ENCODE data around the gene AKAP8. TPM values are rescaled to one million over a fixed set of nuclear protein-coding genes. Genes with fewer than 3 reads are reported as not detected.

AKAP8 gene
- total and polyA plus RNA-seq, 9 of the 15 experiments (the other 6 are each of a cell fraction or from before 2014, with no cell fraction given) = 3.4 to 56.5 (median 15.0) TPM

DNA sequence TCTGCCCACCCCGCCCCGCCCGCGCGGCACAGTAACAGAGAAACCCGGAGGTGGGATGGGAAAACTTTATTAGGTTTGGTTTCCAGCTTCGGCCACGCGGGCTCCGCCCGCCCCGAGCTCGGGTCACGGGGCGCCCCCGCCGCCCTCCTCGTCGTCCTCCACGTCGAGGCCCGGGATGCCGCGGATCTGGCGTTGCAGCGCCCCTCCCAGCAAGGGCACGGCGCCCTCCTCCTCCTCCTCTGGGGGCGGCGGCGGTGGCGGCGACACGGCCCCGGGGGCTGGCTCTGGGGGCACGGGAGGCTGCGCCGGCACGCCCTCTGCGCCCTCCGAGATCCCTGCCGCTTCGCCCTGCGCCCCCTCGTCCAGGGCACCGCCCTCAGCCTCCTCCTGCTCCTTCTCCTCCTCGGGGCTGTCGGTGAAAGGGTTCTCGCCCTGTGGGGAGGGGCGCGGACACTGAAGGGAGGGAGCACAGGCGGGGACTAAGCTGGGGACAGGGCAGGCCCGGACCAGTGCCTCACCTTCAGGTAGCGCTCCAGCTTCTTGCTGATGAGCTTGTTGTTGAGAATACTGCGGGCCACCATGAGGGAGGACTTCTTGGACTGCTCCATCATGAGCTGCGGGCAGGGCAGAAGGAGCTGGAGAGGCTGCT lies 536 bp upstream of the AKAP8 start (continued):
- TF ChIP-seq, protein P1, sequence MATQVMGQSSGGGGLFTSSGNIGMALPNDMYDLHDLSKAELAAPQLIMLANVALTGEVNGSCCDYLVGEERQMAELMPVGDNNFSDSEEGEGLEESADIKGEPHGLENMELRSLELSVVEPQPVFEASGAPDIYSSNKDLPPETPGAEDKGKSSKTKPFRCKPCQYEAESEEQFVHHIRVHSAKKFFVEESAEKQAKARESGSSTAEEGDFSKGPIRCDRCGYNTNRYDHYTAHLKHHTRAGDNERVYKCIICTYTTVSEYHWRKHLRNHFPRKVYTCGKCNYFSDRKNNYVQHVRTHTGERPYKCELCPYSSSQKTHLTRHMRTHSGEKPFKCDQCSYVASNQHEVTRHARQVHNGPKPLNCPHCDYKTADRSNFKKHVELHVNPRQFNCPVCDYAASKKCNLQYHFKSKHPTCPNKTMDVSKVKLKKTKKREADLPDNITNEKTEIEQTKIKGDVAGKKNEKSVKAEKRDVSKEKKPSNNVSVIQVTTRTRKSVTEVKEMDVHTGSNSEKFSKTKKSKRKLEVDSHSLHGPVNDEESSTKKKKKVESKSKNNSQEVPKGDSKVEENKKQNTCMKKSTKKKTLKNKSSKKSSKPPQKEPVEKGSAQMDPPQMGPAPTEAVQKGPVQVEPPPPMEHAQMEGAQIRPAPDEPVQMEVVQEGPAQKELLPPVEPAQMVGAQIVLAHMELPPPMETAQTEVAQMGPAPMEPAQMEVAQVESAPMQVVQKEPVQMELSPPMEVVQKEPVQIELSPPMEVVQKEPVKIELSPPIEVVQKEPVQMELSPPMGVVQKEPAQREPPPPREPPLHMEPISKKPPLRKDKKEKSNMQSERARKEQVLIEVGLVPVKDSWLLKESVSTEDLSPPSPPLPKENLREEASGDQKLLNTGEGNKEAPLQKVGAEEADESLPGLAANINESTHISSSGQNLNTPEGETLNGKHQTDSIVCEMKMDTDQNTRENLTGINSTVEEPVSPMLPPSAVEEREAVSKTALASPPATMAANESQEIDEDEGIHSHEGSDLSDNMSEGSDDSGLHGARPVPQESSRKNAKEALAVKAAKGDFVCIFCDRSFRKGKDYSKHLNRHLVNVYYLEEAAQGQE (IDR thresholded peaks at IDR 0.05; ENCODE audit: borderline replicate concordance) = no peak
- TF ChIP-seq, protein P1 (CRISPR knock-in tag; IDR thresholded peaks at IDR 0.05; ENCODE audit: low read depth) = peak; percentile 40; the same call in 1 of the 2 replicates
- TF ChIP-seq, protein P2, sequence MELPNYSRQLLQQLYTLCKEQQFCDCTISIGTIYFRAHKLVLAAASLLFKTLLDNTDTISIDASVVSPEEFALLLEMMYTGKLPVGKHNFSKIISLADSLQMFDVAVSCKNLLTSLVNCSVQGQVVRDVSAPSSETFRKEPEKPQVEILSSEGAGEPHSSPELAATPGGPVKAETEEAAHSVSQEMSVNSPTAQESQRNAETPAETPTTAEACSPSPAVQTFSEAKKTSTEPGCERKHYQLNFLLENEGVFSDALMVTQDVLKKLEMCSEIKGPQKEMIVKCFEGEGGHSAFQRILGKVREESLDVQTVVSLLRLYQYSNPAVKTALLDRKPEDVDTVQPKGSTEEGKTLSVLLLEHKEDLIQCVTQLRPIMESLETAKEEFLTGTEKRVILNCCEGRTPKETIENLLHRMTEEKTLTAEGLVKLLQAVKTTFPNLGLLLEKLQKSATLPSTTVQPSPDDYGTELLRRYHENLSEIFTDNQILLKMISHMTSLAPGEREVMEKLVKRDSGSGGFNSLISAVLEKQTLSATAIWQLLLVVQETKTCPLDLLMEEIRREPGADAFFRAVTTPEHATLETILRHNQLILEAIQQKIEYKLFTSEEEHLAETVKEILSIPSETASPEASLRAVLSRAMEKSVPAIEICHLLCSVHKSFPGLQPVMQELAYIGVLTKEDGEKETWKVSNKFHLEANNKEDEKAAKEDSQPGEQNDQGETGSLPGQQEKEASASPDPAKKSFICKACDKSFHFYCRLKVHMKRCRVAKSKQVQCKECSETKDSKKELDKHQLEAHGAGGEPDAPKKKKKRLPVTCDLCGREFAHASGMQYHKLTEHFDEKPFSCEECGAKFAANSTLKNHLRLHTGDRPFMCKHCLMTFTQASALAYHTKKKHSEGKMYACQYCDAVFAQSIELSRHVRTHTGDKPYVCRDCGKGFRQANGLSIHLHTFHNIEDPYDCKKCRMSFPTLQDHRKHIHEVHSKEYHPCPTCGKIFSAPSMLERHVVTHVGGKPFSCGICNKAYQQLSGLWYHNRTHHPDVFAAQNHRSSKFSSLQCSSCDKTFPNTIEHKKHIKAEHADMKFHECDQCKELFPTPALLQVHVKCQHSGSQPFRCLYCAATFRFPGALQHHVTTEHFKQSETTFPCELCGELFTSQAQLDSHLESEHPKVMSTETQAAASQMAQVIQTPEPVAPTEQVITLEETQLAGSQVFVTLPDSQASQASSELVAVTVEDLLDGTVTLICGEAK (IDR thresholded peaks at IDR 0.05) = peak; percentile 97
- TF ChIP-seq, protein P2 (CRISPR knock-in tag; IDR thresholded peaks at IDR 0.05) = peak; percentile 94
- peak; percentile 71; the same call in 1 of the 2 replicates for TF ChIP-seq ZFP91 (CRISPR knock-in tag; IDR thresholded peaks at IDR 0.05)
- peak; percentile 52; the same call in 1 of the 2 replicates for TF ChIP-seq HOXB6 (CRISPR knock-in tag; IDR thresholded peaks at IDR 0.05; ENCODE audit: borderline replicate concordance)
- TF ChIP-seq USF1 (CRISPR knock-in tag; IDR thresholded peaks at IDR 0.05) = no peak
